T-cell (primary cell): ENCODE results near the gene NPC1L1. TPM values are rescaled to one million over a fixed set of nuclear protein-coding genes. Genes with fewer than 3 reads are reported as not detected.

ENCODE experiments used
- ATAC-seq, 4 experiments: fragments of 200-7000 bp in 3 of 4; fragments of 150-1000 bp in 1 of 4; cut with Tn5 transposase; replicated peaks in 1 of 4; 1 replicate in 3 of 4; 2 replicates in 1 of 4; pipeline ENCODE4 v1.10.0; 2021; ENCODE audit warnings: moderate library complexity in 3 of 4, mild to moderate bottlenecking in 2 of 4, moderate number of reproducible peaks in 1 of 4
- CTCF ChIA-PET, 2 donors: fragments of 300-600 bp; sonication (Branson Sonifier 250); formaldehyde crosslinking; loops; one replicate each; lab custom pipeline; 2022; ENCODE audit warnings: antibody characterized with exemption in 2 of 2; lab: Charles Lee
- POLR2A ChIA-PET, 2 donors: fragments of 300-600 bp; sonication (Branson Sonifier 250); formaldehyde crosslinking; loops; one replicate each; lab custom pipeline; 2022; ENCODE audit warnings: antibody characterized with exemption in 2 of 2; lab: Charles Lee
- DNase-seq, 35 experiments: peaks; one replicate each; pipeline versions ENCODE4 v3.0.0 to v3.0.0-alpha.2; 2013 to 2023
- H3K27ac ChIP-seq: one replicate; pipeline ENCODE4 v1.5.1; 2013; ENCODE audit warnings: low read length
- H3K27me3 ChIP-seq, 2 experiments: replicated peaks in 1 of 2; 1 replicate in 1 of 2; 2 replicates in 1 of 2; pipeline versions ENCODE4 v1.6.1 to v1.7.0; 2013; ENCODE audit warnings: low read length in 1 of 2, mixed read lengths in 1 of 2; ENCODE audit not compliant: control insufficient read depth in 2 of 2, insufficient read depth in 2 of 2; ENCODE audit errors: extremely low read depth in 1 of 2
- H3K36me3 ChIP-seq, 2 donors: 1 replicate in 1 of 2; 2 replicates in 1 of 2; pipeline versions ENCODE4 v1.6.1 to v1.7.0; 2013; ENCODE audit warnings: low read length in 1 of 2; ENCODE audit not compliant: control insufficient read depth in 2 of 2, insufficient read depth in 1 of 2; ENCODE audit errors: extremely low read depth in 1 of 2
- H3K4me1 ChIP-seq, 2 experiments: 1 replicate in 1 of 2; 2 replicates in 1 of 2; pipeline versions ENCODE4 v1.6.1 to v1.7.0; 2013; ENCODE audit warnings: low read length in 2 of 2, mixed read lengths in 1 of 2; ENCODE audit not compliant: insufficient read depth in 2 of 2, control insufficient read depth in 1 of 2; ENCODE audit errors: extremely low read depth in 1 of 2
- H3K4me3 ChIP-seq, 2 donors: 1 replicate in 1 of 2; 2 replicates in 1 of 2; pipeline versions ENCODE4 v1.5.1 to v1.7.0; 2013; ENCODE audit warnings: mild to moderate bottlenecking in 2 of 2, low read length in 1 of 2, moderate library complexity in 1 of 2; ENCODE audit not compliant: control insufficient read depth in 1 of 2; ENCODE audit errors: extremely low read depth in 1 of 2
- H3K9me3 ChIP-seq: 2 replicates; pipeline ENCODE4 v1.7.0; 2013
- H3K27ac Mint-ChIP-seq, 2 donors: one replicate each; pipeline ENCODE4 v1.8.0; 2020 to 2021; ENCODE audit warnings: mild to moderate bottlenecking in 2 of 2, mixed read lengths in 2 of 2
- H3K27me3 Mint-ChIP-seq, 2 donors: one replicate each; pipeline ENCODE4 v1.8.0; 2021 to 2022; ENCODE audit warnings: mixed read lengths in 2 of 2
- H3K36me3 Mint-ChIP-seq: one replicate; pipeline ENCODE4 v1.8.0; 2021; ENCODE audit warnings: mixed read lengths
- H3K4me1 Mint-ChIP-seq, 3 donors: one replicate each; pipeline ENCODE4 v1.8.0; 2020 to 2022; ENCODE audit warnings: mixed read lengths in 3 of 3, mild to moderate bottlenecking in 1 of 3
- H3K4me3 Mint-ChIP-seq, 3 donors: one replicate each; pipeline ENCODE4 v1.8.0; 2020 to 2022; ENCODE audit warnings: mild to moderate bottlenecking in 3 of 3, mixed read lengths in 3 of 3, moderate library complexity in 3 of 3
- H3K9me3 Mint-ChIP-seq, 3 donors: one replicate each; pipeline ENCODE4 v1.8.0; 2020 to 2022; ENCODE audit warnings: mixed read lengths in 3 of 3
- WGBS: methylation state at CpG from one replicate; pipeline ENCODE4 v1.1.5; 2013; ENCODE audit warnings: missing lambda C conversion rate; ENCODE audit not compliant: insufficient coverage; 5-methylcytosine and 5-hydroxymethylcytosine counted together
- total RNA-seq, 35 experiments: library from RNA in 6 of 35; stranded (reverse) in 6 of 35; fragments of 120-200 nt in 1 of 35; gene quantifications; one replicate each; pipeline versions ENCODE4 v1.2.1 to v1.2.4 and lab custom pipeline; 2013 to 2026

Gene NPC1L1, protein sequence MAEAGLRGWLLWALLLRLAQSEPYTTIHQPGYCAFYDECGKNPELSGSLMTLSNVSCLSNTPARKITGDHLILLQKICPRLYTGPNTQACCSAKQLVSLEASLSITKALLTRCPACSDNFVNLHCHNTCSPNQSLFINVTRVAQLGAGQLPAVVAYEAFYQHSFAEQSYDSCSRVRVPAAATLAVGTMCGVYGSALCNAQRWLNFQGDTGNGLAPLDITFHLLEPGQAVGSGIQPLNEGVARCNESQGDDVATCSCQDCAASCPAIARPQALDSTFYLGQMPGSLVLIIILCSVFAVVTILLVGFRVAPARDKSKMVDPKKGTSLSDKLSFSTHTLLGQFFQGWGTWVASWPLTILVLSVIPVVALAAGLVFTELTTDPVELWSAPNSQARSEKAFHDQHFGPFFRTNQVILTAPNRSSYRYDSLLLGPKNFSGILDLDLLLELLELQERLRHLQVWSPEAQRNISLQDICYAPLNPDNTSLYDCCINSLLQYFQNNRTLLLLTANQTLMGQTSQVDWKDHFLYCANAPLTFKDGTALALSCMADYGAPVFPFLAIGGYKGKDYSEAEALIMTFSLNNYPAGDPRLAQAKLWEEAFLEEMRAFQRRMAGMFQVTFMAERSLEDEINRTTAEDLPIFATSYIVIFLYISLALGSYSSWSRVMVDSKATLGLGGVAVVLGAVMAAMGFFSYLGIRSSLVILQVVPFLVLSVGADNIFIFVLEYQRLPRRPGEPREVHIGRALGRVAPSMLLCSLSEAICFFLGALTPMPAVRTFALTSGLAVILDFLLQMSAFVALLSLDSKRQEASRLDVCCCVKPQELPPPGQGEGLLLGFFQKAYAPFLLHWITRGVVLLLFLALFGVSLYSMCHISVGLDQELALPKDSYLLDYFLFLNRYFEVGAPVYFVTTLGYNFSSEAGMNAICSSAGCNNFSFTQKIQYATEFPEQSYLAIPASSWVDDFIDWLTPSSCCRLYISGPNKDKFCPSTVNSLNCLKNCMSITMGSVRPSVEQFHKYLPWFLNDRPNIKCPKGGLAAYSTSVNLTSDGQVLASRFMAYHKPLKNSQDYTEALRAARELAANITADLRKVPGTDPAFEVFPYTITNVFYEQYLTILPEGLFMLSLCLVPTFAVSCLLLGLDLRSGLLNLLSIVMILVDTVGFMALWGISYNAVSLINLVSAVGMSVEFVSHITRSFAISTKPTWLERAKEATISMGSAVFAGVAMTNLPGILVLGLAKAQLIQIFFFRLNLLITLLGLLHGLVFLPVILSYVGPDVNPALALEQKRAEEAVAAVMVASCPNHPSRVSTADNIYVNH (N-terminal part only)
- total RNA-seq (under 1 TPM in 4 of 5 donors, not detected in 1; 0.06 to 0.50 (median 0.10) TPM), total RNA-seq (lab: John Stamatoyannopoulos, UW) (0 to 0.61 (median 0.09) reads per million in 29 experiments)
- 0.02 TPM for total RNA-seq (2013)

DNA sequence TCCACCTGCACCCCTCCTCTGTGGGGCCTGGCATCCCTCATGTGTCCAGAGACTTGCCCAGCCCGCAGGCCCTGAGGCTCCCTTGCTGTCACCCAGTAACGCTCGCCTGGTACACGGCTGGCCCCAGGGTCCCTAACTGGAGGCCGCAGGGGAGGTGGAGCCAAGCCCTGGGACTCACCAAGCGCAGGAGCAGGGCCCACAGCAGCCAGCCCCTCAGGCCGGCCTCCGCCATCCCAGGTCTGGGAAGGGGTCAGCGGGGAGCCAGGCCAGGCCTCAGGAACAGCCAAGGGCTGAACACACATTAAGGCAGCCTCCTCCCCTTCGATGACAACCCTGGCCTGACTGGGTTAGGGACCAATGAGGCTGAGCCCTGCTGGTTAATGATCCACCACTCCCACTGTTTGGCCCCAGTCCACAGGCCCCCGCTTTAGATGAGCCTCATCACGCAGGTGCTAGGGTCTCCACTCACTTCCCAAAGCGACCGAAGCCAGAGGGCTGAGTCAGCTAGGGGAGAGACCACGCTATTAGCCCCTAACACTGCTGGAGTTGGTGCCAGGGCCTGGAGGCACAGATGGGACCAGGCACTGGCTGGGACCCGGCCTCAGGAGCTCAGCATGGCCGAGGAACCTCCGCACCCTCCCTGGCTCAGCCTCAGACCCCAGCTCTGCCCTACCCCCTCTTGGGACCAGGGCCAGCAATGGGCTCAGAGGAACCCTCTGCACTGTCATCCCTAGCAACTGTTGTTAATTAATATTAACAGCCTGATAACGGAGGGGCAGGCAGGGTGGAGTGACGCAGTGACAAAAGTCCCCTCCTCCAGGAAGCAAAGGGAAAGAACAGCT is at the start of gene NPC1L1:
NPC1L1 (minus strand) TSS at position 303 of the 842 bp plus-strand sequence; CDS start at position 232, 71 bp downstream.
- H3K9me3 Mint-ChIP-seq: no peaks in the 10 kb centered on the region
- ATAC-seq (no peak), DNase-seq (no peak)
- ChIA-PET CTCF (no interaction called here), POLR2A (no interaction called here)
- Histone ChIP-seq H3K36me3 (no peaks in the 10 kb centered on the region), H3K4me1 (no peaks in the 10 kb centered on the region), H3K4me3 (no peak within 1 kb of the TSS), H3K27ac (no peak within 1 kb of the TSS), H3K27me3 (peaks cover 0 to 11% of the 10 kb centered on the region in 2 experiments), H3K9me3 (no peaks in the 10 kb centered on the region)
- 85% methylated on average over 18 of the region's 20 CpGs for WGBS
- H3K4me3 Mint-ChIP-seq: no peak within 1 kb of the TSS
- H3K36me3 Mint-ChIP-seq: no peaks in the 10 kb centered on the region
- peaks cover 0 to 4% of the 10 kb centered on the region in 2 donors for H3K27me3 Mint-ChIP-seq
- H3K4me1 Mint-ChIP-seq: no peaks in the 10 kb centered on the region
- H3K27ac Mint-ChIP-seq: no peak within 1 kb of the TSS

DNA sequence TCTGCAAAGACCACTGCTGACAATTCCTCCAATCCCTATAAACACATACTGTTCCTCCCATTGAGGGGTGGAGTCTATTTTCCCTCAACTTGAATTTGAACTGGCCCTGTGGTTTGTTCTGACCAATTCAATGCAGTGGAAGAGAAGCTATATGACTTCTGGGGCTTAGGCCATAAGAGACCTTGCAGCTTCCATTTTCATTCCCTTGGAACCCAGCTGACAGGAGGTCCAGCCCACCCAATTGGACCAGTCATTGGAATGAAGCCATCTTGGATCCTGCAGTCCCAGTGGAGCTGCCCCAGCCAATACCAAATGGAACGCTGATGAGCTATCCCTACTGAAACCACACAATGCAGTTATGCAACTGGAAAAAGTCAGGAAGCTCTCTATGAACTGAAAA is 49.8 kb upstream of the NPC1L1 start:
- Mint-ChIP-seq H3K9me3 (no peaks in the 10 kb centered on the region), H3K4me1 (peaks cover 5 to 7% (median 7%) of the 10 kb centered on the region in 3 donors), H3K27me3 (no peaks in the 10 kb centered on the region), H3K36me3 (no peaks in the 10 kb centered on the region), H3K27ac (no peak overlapping the region), H3K4me3 (no peak overlapping the region)
- POLR2A ChIA-PET: interaction anchor here in 1 of 2 donors (0.6 to 1.0 kb wide), 2 partner anchors 8 to 66 kb away, joined by 4 to 5 read pairs; no protein-coding TSS in a partner anchor
- Histone ChIP-seq H3K4me1 (peaks cover 0 to 3% of the 10 kb centered on the region in 2 experiments), H3K36me3 (no peaks in the 10 kb centered on the region), H3K9me3 (no peaks in the 10 kb centered on the region), H3K27me3 (peaks cover 0 to 6% of the 10 kb centered on the region in 2 experiments), H3K4me3 (no peak overlapping the region), H3K27ac (no peak overlapping the region)
- WGBS: 100% methylated on average over 1 of the region's 1 CpG
- ATAC-seq: no peak
- CTCF ChIA-PET: interaction anchor here (0.6 to 1.7 kb wide), 5 partner anchors 8 to 324 kb away, joined by 3 to 5 read pairs (median 4); no protein-coding TSS in a partner anchor
- no peak for DNase-seq

DNA sequence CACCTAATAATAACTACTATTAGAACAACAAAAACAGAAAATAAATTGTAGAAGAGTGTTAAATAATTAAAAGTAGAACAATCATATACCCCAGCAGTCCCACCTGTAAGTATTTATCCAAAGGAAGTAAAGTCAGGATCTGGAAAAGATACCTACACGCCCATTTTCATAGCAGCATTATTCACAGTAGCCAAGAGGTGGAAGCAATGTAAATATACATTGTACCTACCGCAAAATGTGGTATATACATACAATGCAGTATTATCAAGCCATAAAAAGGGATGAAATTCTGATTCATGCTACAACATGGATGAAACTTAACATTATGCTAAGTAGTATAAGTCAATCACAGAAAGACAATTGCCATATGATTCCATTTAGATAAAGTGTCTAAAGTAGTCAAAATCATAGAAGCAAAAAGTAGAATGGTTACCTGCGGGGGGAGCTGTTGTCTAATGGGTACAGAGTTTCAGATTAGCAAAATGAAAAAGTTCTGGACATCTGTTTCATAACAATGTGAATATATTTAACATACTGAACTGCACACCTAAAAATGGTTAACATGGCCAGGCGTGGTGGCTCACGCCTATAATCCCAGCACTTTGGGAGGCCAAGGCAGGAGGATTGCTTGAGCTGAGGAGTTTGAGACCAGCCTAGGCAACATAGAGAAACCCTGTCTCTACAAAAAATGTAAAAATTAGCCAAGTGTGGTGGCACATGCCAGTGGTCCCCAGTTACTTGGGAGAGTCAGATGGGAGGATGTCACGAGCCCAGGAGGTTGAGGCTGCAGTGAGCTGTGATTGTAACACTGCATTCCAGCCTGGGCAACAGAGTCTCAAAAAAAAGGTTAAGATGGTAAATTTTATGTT is 46.9 kb upstream of the NPC1L1 start:
- Mint-ChIP-seq H3K36me3 (no peaks in the 10 kb centered on the region), H3K4me1 (peaks cover 5 to 9% (median 7%) of the 10 kb centered on the region in 3 donors), H3K27ac (peak overlapping the region in 1 of 2 donors; percentile 62), H3K27me3 (no peaks in the 10 kb centered on the region), H3K4me3 (no peak overlapping the region), H3K9me3 (no peaks in the 10 kb centered on the region)
- H3K4me3 ChIP-seq: no peak overlapping the region
- ATAC-seq: peak; percentile 70 to 85 (median 72)
- POLR2A ChIA-PET: interaction anchor here in 1 of 2 donors (0.6 kb wide), 1 partner anchor 44 kb away, joined by 4 read pairs; no protein-coding TSS in a partner anchor
- peak in 30 of 35 experiments; percentile 30 to 79 (median 56) for DNase-seq
- H3K9me3 ChIP-seq: no peaks in the 10 kb centered on the region
- WGBS: 0% methylated on average over 1 of the region's 6 CpGs
- CTCF ChIA-PET: interaction anchor here (0.6 to 1.4 kb wide), 7 partner anchors 11 to 548 kb away, joined by 3 to 6 read pairs (median 3); no protein-coding TSS in a partner anchor
- peaks cover 0 to 6% of the 10 kb centered on the region in 2 experiments for H3K27me3 ChIP-seq
- H3K27ac ChIP-seq: no peak overlapping the region
- H3K36me3 ChIP-seq: no peaks in the 10 kb centered on the region
- peaks cover 0 to 5% of the 10 kb centered on the region in 2 experiments for H3K4me1 ChIP-seq

DNA sequence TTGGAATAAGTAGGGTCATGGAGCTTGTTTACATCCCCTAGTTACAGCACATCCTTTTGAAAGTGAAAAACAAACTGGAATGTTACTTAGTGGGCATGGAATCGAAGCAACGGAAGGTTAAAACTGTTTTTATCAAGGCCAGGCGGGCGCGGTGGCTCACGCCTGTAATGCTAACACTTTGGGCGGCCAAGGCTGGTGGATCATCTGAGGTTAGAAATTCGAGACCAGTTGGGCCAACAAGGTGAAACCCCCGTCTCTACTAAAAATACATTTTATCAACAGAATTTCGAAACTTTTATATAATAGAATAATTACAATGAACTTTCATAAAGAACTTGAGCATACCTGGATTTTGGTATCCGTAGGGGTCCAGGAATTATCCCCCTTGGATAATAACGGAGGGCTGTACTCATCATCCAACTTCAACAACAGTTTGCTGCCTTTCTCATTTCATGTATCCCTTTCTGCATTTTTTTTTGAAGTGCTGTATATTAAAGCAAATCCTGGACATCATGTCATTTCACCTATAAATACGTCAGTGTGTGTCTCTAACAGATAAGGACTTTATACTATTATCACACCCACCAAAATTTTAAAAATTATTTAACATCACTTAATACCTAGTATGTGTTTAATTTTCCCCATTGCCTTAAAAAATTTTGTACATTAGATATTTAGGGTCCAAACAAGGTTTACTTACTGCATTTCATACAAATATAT is 42.2 kb upstream of the NPC1L1 start:
- Histone ChIP-seq H3K27me3 (no peaks in the 10 kb centered on the region), H3K9me3 (no peaks in the 10 kb centered on the region), H3K4me1 (peaks cover 10 to 29% of the 10 kb centered on the region in 2 experiments), H3K4me3 (peak overlapping the region in 1 of 2 donors; percentile 64), H3K27ac (peak overlapping the region; percentile 89), H3K36me3 (peaks cover 0 to 24% of the 10 kb centered on the region in 2 donors)
- DNase-seq (no peak), ATAC-seq (no peak)
- no peaks in the 10 kb centered on the region for H3K27me3 Mint-ChIP-seq
- peak overlapping the region; percentile 90 for H3K4me3 Mint-ChIP-seq
- 100% methylated on average over 1 of the region's 13 CpGs for WGBS
- CTCF ChIA-PET: interaction anchor here in 1 of 2 donors (1.0 to 1.4 kb wide), 3 partner anchors 8 to 264 kb away, joined by 3 to 4 read pairs (median 4); partner anchors contain the start of gene OGDH
- peaks cover 20% of the 10 kb centered on the region for H3K36me3 Mint-ChIP-seq
- H3K4me1 Mint-ChIP-seq: peaks cover 34 to 45% (median 43%) of the 10 kb centered on the region in 3 donors
- POLR2A ChIA-PET: interaction anchor here in 1 of 2 donors (0.6 to 2.2 kb wide), 3 partner anchors 9 to 330 kb away, joined by 3 to 15 read pairs (median 4); partner anchors contain the start of genes DDX56 and OGDH
- no peaks in the 10 kb centered on the region for H3K9me3 Mint-ChIP-seq
- H3K27ac Mint-ChIP-seq: peak overlapping the region; percentile 95 to 97
